GM21526 (cell line): Measurements from ENCODE around the gene GTSE1.
A peak's percentile ranks its signal among the peaks of the same experiment; 100 is the strongest.

ENCODE experiments used
- ATAC-seq: cut with Tn5 transposase; IDR thresholded peaks from one replicate; pipeline ENCODE4 v1.9.1; 2021; ENCODE audit warnings: moderate library complexity; ENCODE audit not compliant: unreplicated experiment, low FRiP score

Gene GTSE1

GRCh38 chr22:46326066-46326680 lies 29.5 kb downstream of the GTSE1 start:
- no peak for ATAC-seq

- no peak for ATAC-seq
Observed at GRCh38 chr22:46327691-46328465, 31.2 kb downstream of the GTSE1 start.

GRCh38 chr22:46328797-46329196 lies 32.1 kb downstream of the GTSE1 start:
- ATAC-seq: no peak

GRCh38 chr22:46329616-46330015 lies 32.9 kb downstream of the GTSE1 start:
- no peak for ATAC-seq

GRCh38 chr22:46330426-46330825 lies 33.8 kb downstream of the GTSE1 start:
- no peak for ATAC-seq

- ATAC-seq: no peak
Observed at GRCh38 chr22:46331496-46331895, 34.8 kb downstream of the GTSE1 start.

- ATAC-seq: peak; percentile 64
Observed at GRCh38 chr22:46335201-46336118, 38.8 kb downstream of the GTSE1 start, which contains the start of gene TRMU. Gene TRMU (plus strand): TSS chr22:46335714. CDS start chr22:46335765, 51 bp downstream.

- peak; percentile 13 for ATAC-seq
Observed at GRCh38 chr22:46336119-46337078, 39.7 kb downstream of the GTSE1 start.

- ATAC-seq: no peak
Observed at GRCh38 chr22:46337870-46338269, 41.2 kb downstream of the GTSE1 start.

GRCh38 chr22:46338636-46339035 lies 42.0 kb downstream of the GTSE1 start:
- no peak for ATAC-seq

GRCh38 chr22:46339956-46340355 lies 43.3 kb downstream of the GTSE1 start:
- ATAC-seq: no peak

- ATAC-seq: no peak
Observed at GRCh38 chr22:46340676-46341075, 44.0 kb downstream of the GTSE1 start.

GRCh38 chr22:46346680-46347405 lies 50.2 kb downstream of the GTSE1 start:
- ATAC-seq: no peak

- no peak for ATAC-seq
Observed at GRCh38 chr22:46347646-46348045, 51.0 kb downstream of the GTSE1 start.

GRCh38 chr22:46348099-46348695 lies 51.5 kb downstream of the GTSE1 start:
- ATAC-seq: no peak

- ATAC-seq: no peak
Observed at GRCh38 chr22:46349238-46349637, 52.6 kb downstream of the GTSE1 start.

- ATAC-seq: no peak
Observed at GRCh38 chr22:46349681-46350080, 53.0 kb downstream of the GTSE1 start.

GRCh38 chr22:46350121-46350520 lies 53.5 kb downstream of the GTSE1 start:
- no peak for ATAC-seq

GRCh38 chr22:46350646-46351045 lies 54.0 kb downstream of the GTSE1 start:
- no peak for ATAC-seq
